ENCODE measurements around the gene MUCL3.

Gene MUCL3, protein sequence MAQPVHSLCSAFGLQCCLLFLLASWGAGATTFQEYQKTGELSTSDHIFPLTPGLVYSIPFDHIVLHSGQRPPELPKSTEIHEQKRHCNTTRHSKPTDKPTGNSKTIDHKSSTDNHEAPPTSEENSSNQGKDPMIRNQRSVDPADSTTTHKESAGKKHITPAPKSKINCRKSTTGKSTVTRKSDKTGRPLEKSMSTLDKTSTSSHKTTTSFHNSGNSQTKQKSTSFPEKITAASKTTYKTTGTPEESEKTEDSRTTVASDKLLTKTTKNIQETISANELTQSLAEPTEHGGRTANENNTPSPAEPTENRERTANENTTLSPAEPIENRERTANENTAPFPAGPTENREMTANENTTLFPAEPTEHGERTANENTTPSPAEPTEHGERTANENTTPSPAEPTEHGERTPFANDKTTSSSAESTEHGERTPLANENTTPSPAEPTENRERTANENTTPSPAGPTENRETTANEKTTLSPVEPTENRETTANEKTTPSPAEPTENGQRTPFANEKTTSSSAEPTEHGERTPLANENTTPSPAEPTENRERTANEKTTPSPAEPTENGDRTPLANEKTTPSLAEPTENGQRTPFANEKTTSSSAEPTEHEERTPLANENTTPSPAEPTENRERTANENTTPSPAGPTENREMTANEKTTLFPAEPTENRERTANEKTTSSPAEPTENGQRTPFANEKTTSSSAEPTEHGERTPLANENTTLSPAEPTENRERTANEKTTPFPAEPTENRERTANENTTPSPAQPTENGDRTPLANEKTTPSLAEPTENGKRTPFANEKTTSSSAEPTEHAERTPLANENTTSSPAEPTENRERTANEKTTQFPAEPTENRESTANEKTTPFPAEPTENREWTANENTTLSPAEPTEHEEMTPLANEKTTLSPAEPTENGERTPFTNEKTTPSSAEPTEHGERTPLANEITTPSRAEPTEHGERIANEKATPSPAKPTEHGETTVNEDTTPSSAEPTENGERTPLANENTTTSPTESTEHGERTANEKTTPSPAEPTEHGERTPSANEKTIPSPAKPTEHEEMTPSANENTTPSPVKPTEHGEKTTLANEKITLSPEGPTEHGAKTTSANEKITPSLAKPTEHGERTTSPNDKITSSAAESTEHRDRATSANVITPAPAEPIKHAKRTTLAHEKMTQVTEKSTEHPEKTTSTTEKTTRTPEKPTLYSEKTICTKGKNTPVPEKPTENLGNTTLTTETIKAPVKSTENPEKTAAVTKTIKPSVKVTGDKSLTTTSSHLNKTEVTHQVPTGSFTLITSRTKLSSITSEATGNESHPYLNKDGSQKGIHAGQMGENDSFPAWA (N-terminal part only)

GRCh38 chr6:30940361-30940986 is at the start of gene MUCL3:
MUCL3 (plus strand) TSS chr6:30940973; CDS start chr6:30941000, 27 bp downstream.
- DNase-seq (ENCODE audit: low read depth): no peak
- no peak within 1 kb of the TSS for H3K4me3 ChIP-seq (ENCODE audit: low read depth, low read length)
- TF ChIP-seq CTCF (IDR thresholded peaks at IDR 0.05; ENCODE audit: control insufficient read depth, extremely low read depth, insufficient read depth): no peak

DNA sequence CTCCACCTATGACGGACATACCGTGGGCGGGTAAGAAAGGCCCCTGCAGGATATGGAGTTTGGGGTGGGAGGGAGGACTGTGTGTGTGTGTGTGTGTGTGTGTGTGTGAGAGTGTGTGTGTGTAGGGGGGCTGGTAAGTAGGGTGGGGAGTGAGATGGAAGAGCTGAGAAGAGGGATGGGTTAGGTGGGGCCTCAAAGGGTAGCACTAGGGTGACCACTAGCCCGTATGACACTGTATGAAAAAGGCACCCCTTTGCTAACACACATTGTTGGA is 49.4 kb upstream of the MUCL3 start:
- no peak overlapping the region for H3K4me3 ChIP-seq (ENCODE audit: low read depth, low read length)
- no peak for DNase-seq (ENCODE audit: low read depth)
- no peak for TF ChIP-seq CTCF (IDR thresholded peaks at IDR 0.05; ENCODE audit: control insufficient read depth, extremely low read depth, insufficient read depth)

GRCh38 chr6:30891816-30892538 is 48.8 kb upstream of the MUCL3 start:
- no peak overlapping the region for H3K4me3 ChIP-seq (ENCODE audit: low read depth, low read length)
- no peak for TF ChIP-seq CTCF (IDR thresholded peaks at IDR 0.05; ENCODE audit: control insufficient read depth, extremely low read depth, insufficient read depth)
- no peak for DNase-seq (ENCODE audit: low read depth)

GRCh38 chr6:30893001-30893591 is 47.7 kb upstream of the MUCL3 start:
- no peak overlapping the region for H3K4me3 ChIP-seq (ENCODE audit: low read depth, low read length)
- DNase-seq (ENCODE audit: low read depth): no peak
- no peak for TF ChIP-seq CTCF (IDR thresholded peaks at IDR 0.05; ENCODE audit: control insufficient read depth, extremely low read depth, insufficient read depth)

GRCh38 chr6:30893666-30894065 is 47.1 kb upstream of the MUCL3 start:
- H3K4me3 ChIP-seq (ENCODE audit: low read depth, low read length): no peak overlapping the region
- TF ChIP-seq CTCF (IDR thresholded peaks at IDR 0.05; ENCODE audit: control insufficient read depth, extremely low read depth, insufficient read depth): no peak
- no peak for DNase-seq (ENCODE audit: low read depth)

Data from LNCaP clone FGC (cell line).